ENCODE data around the gene AWAT1. TPM values are rescaled to one million over a fixed set of nuclear protein-coding genes. Genes with fewer than 3 reads are reported as not detected.

AWAT1 gene
- total RNA-seq, 1 donor from 2014 or later: not detected

GRCh38 chrX:70219938-70220764 lies 14.3 kb upstream of the AWAT1 start:
- Mint-ChIP-seq H3K4me1 (no peaks in the 10 kb centered on the region), H3K36me3 (ENCODE audit: low read depth) (no peaks in the 10 kb centered on the region), H3K9me3 (no peaks in the 10 kb centered on the region), H3K27me3 (no peaks in the 10 kb centered on the region), H3K4me3 (no peak overlapping the region), H3K27ac (no peak overlapping the region)
- ChIA-PET CTCF (no interaction called here), POLR2A (no interaction called here)
- ATAC-seq (ENCODE audit: low read depth) (no peak), DNase-seq (no peak)
- no peak for TF ChIP-seq CTCF (IDR thresholded peaks at IDR 0.05)
- intact Hi-C loops (cut with micrococcal nuclease): no loop called here

GRCh38 chrX:70226048-70226447 lies 8.4 kb upstream of the AWAT1 start:
- POLR2A ChIA-PET: no interaction called here
- H3K4me3 Mint-ChIP-seq: no peak overlapping the region
- no peaks in the 10 kb centered on the region for H3K27me3 Mint-ChIP-seq
- CTCF ChIA-PET: no interaction called here
- no peaks in the 10 kb centered on the region for H3K4me1 Mint-ChIP-seq
- H3K36me3 Mint-ChIP-seq (ENCODE audit: low read depth): no peaks in the 10 kb centered on the region
- TF ChIP-seq CTCF (IDR thresholded peaks at IDR 0.05): no peak
- no peak for DNase-seq
- H3K27ac Mint-ChIP-seq: no peak overlapping the region
- intact Hi-C loops (cut with micrococcal nuclease): no loop called here
- H3K9me3 Mint-ChIP-seq: no peaks in the 10 kb centered on the region
- no peak for ATAC-seq (ENCODE audit: low read depth)

GRCh38 chrX:70226687-70227086 lies 7.8 kb upstream of the AWAT1 start:
- Mint-ChIP-seq H3K27ac (no peak overlapping the region), H3K4me1 (no peaks in the 10 kb centered on the region), H3K36me3 (ENCODE audit: low read depth) (no peaks in the 10 kb centered on the region), H3K9me3 (no peaks in the 10 kb centered on the region), H3K27me3 (no peaks in the 10 kb centered on the region), H3K4me3 (no peak overlapping the region)
- no peak for ATAC-seq (ENCODE audit: low read depth)
- TF ChIP-seq CTCF (IDR thresholded peaks at IDR 0.05): no peak
- no peak for DNase-seq
- intact Hi-C loops (cut with micrococcal nuclease): no loop called here
- ChIA-PET POLR2A (no interaction called here), CTCF (no interaction called here)

- Mint-ChIP-seq H3K4me3 (no peak overlapping the region), H3K27ac (no peak overlapping the region), H3K27me3 (no peaks in the 10 kb centered on the region), H3K9me3 (no peaks in the 10 kb centered on the region), H3K4me1 (no peaks in the 10 kb centered on the region), H3K36me3 (ENCODE audit: low read depth) (no peaks in the 10 kb centered on the region)
- POLR2A ChIA-PET: no interaction called here
- no peak for ATAC-seq (ENCODE audit: low read depth)
- intact Hi-C loops (cut with micrococcal nuclease): no loop called here
- no peak for DNase-seq
- CTCF ChIA-PET: no interaction called here
- no peak for TF ChIP-seq CTCF (IDR thresholded peaks at IDR 0.05)
Measured at GRCh38 chrX:70231666-70232065, 2.8 kb upstream of the AWAT1 start.

- DNase-seq (no peak), ATAC-seq (ENCODE audit: low read depth) (no peak)
- no peak for TF ChIP-seq CTCF (IDR thresholded peaks at IDR 0.05)
- ChIA-PET CTCF (no interaction called here), POLR2A (no interaction called here)
- H3K27me3 Mint-ChIP-seq: peaks cover 1% of the 10 kb centered on the region
- intact Hi-C loops (cut with micrococcal nuclease): no loop called here
- no peak overlapping the region for H3K27ac Mint-ChIP-seq
- no peaks in the 10 kb centered on the region for H3K4me1 Mint-ChIP-seq
- H3K36me3 Mint-ChIP-seq (ENCODE audit: low read depth): no peaks in the 10 kb centered on the region
- no peak overlapping the region for H3K4me3 Mint-ChIP-seq
- H3K9me3 Mint-ChIP-seq: no peaks in the 10 kb centered on the region
Measured at GRCh38 chrX:70240751-70241150, 6.3 kb downstream of the AWAT1 start.
